Neutrophil (primary cell): ENCODE measurements around the gene ETV5.

ENCODE experiments used
- H3K27ac ChIP-seq: fragments of 200-600 bp; sonication (generic); 2 replicates; pipeline ENCODE4 v1.5.1; 2016; ENCODE audit warnings: mild to moderate bottlenecking, moderate library complexity
- H3K27me3 ChIP-seq: fragments of 200-600 bp; sonication (generic); 2 replicates; pipeline ENCODE4 v1.6.0; 2016; ENCODE audit warnings: mild to moderate bottlenecking
- H3K36me3 ChIP-seq: fragments of 200-600 bp; sonication (generic); 2 replicates; pipeline ENCODE4 v1.5.1; 2017
- H3K4me1 ChIP-seq, 2 experiments: fragments of 200-600 bp in 1 of 2; sonication (generic) in 1 of 2; 1 replicate in 1 of 2; 2 replicates in 1 of 2; pipeline versions ENCODE4 v1.5.1 to v1.6.1; 2013 to 2016; ENCODE audit warnings: low read depth in 1 of 2, low read length in 1 of 2, mild to moderate bottlenecking in 1 of 2, moderate library complexity in 1 of 2; ENCODE audit not compliant: control insufficient read depth in 1 of 2, insufficient read depth in 1 of 2
- H3K4me3 ChIP-seq, 2 experiments: fragments of 200-600 bp in 1 of 2; sonication (generic) in 1 of 2; 1 replicate in 1 of 2; 2 replicates in 1 of 2; pipeline ENCODE4 v1.5.1; 2013 to 2016; ENCODE audit warnings: low read depth in 1 of 2, low read length in 1 of 2, mild to moderate bottlenecking in 1 of 2, moderate library complexity in 1 of 2
- H3K9me3 ChIP-seq: fragments of 200-600 bp; sonication (generic); 2 replicates; pipeline ENCODE4 v1.5.1; 2016
- CTCF ChIP-seq: fragments of 200-600 bp; sonication (generic); IDR thresholded peaks from 2 replicates; pipeline ENCODE4 v1.5.1; 2016; ENCODE audit warnings: antibody characterized with exemption

ETV5 gene

GRCh38 chr3:186107215-186108105 lies 1.4 kb downstream of the ETV5 start:
- peaks cover 97% of the 10 kb centered on the region for H3K27me3 ChIP-seq
- H3K4me3 ChIP-seq = peak overlapping the region; percentile 60 to 94
- no peak for TF ChIP-seq CTCF
- H3K36me3 ChIP-seq = no peaks in the 10 kb centered on the region
- H3K4me1 ChIP-seq = peaks cover 29 to 35% of the 10 kb centered on the region in 2 experiments
- H3K9me3 ChIP-seq = no peaks in the 10 kb centered on the region
- peak overlapping the region; percentile 3 for H3K27ac ChIP-seq

- no peak overlapping the region for H3K4me3 ChIP-seq
- no peak overlapping the region for H3K27ac ChIP-seq
- H3K4me1 ChIP-seq = peaks cover 29 to 35% of the 10 kb centered on the region in 2 experiments
- TF ChIP-seq CTCF = no peak
- no peaks in the 10 kb centered on the region for H3K36me3 ChIP-seq
- H3K9me3 ChIP-seq = no peaks in the 10 kb centered on the region
- H3K27me3 ChIP-seq = peaks cover 78% of the 10 kb centered on the region
Measured at GRCh38 chr3:186105543-186105942, 3.3 kb downstream of the ETV5 start.

- Histone ChIP-seq H3K4me3 (no peak overlapping the region), H3K27ac (no peak overlapping the region), H3K9me3 (no peaks in the 10 kb centered on the region), H3K36me3 (no peaks in the 10 kb centered on the region), H3K27me3 (peaks cover 80% of the 10 kb centered on the region), H3K4me1 (peaks cover 12 to 13% of the 10 kb centered on the region in 2 experiments)
- no peak for TF ChIP-seq CTCF
Measured at GRCh38 chr3:186102687-186103086, 6.2 kb downstream of the ETV5 start.

- Histone ChIP-seq H3K27ac (no peak overlapping the region), H3K27me3 (peaks cover 80% of the 10 kb centered on the region), H3K4me3 (no peak overlapping the region), H3K4me1 (peaks cover 7% of the 10 kb centered on the region in 2 experiments), H3K36me3 (no peaks in the 10 kb centered on the region), H3K9me3 (no peaks in the 10 kb centered on the region)
- no peak for TF ChIP-seq CTCF
Measured at GRCh38 chr3:186100398-186100797, 8.5 kb downstream of the ETV5 start.

GRCh38 chr3:186099178-186099577 lies 9.7 kb downstream of the ETV5 start:
- no peak for TF ChIP-seq CTCF
- Histone ChIP-seq H3K27ac (no peak overlapping the region), H3K27me3 (peaks cover 80% of the 10 kb centered on the region), H3K4me1 (peaks cover 7% of the 10 kb centered on the region in 2 experiments), H3K9me3 (no peaks in the 10 kb centered on the region), H3K36me3 (no peaks in the 10 kb centered on the region), H3K4me3 (no peak overlapping the region)
